SH-SY5Y (cell line): ENCODE data around the gene APOBEC3B.

Experiments
- GATA2 ChIP-seq: IDR thresholded peaks from 2 replicates; pipeline ENCODE4 v1.6.1; 2011; ENCODE audit warnings: mild to moderate bottlenecking, low read depth, low read length
- GATA3 ChIP-seq: IDR thresholded peaks from 2 replicates; pipeline ENCODE4 v1.6.1; 2011; ENCODE audit warnings: low read depth, mild to moderate bottlenecking, low read length, moderate library complexity

DNA sequence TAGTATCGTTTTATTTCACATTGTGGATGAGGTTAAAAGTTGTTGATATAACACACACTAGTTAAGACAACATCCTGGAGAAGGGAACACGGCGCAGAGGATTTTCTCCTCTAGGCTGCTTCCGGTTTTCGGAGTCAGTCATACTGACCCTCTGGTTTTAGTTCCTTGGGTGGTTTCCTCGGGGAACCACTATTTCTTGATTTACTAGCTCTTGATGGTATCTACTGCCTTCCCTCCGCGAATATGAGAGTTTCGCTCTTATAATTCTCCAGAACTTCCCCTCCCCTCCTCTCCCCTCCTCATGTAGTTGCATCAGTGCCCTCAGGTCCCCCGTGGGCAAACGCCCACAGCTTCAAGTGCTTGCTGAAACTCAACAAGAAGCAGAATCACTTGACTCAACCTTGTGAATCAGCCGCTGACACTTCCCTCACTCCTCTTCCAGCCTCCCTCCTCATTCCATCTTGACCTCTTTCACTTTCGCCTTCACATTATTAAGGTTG, 40.6 kb upstream of the APOBEC3B start:
- TF ChIP-seq GATA3 (no peak), GATA2 (no peak)
